NCI-H128 (cell line): ENCODE data around the gene PIM3.
"Not testable (repeated sequence)": the region's sequence is repeated elsewhere in the genome, so short reads cannot be mapped to it uniquely, and the experiment has no call there.

Experiments
- DNase-seq: peaks from one replicate; lab custom pipeline; 2025; ENCODE audit not compliant: unreplicated experiment; lab: John Stamatoyannopoulos, UW

Gene PIM3

GRCh38 chr22:49942565-49943404, 17.8 kb upstream of the PIM3 start:
- DNase-seq, result no peak

- DNase-seq, result no peak
Measured at GRCh38 chr22:49943405-49943765, 17.2 kb upstream of the PIM3 start.

- DNase-seq, result no peak
Measured at GRCh38 chr22:49943771-49944398, 16.7 kb upstream of the PIM3 start.

GRCh38 chr22:49944399-49944891, 16.1 kb upstream of the PIM3 start:
- DNase-seq, result no peak

GRCh38 chr22:49945042-49945794, 15.4 kb upstream of the PIM3 start:
- not testable (repeated sequence) for DNase-seq

GRCh38 chr22:49946612-49947295, 13.8 kb upstream of the PIM3 start:
- no peak for DNase-seq

GRCh38 chr22:49947296-49947622, 13.3 kb upstream of the PIM3 start:
- DNase-seq, result no peak

- DNase-seq, result no peak
Measured at GRCh38 chr22:49948116-49948957, 12.2 kb upstream of the PIM3 start.

GRCh38 chr22:49948958-49949913, 11.3 kb upstream of the PIM3 start:
- no peak for DNase-seq

- DNase-seq, result no peak
Measured at GRCh38 chr22:49949914-49950292, 10.7 kb upstream of the PIM3 start.

GRCh38 chr22:49950396-49950994, 10.1 kb upstream of the PIM3 start:
- no peak for DNase-seq

- no peak for DNase-seq
Measured at GRCh38 chr22:49951000-49951677, 9.4 kb upstream of the PIM3 start.

GRCh38 chr22:49951678-49951985, 8.9 kb upstream of the PIM3 start:
- no peak for DNase-seq

GRCh38 chr22:49951986-49952896, 8.3 kb upstream of the PIM3 start:
- DNase-seq, result no peak

- DNase-seq, result no peak
Measured at GRCh38 chr22:49953027-49953679, 7.4 kb upstream of the PIM3 start.

- DNase-seq, result no peak
Measured at GRCh38 chr22:49953680-49954344, 6.8 kb upstream of the PIM3 start.
